Activated CD4-positive, alpha-beta T cell treated with anti-CD3 and anti-CD28 coated beads, Interleukin-2, amount 50 U/mL, for 1 hour (primary cell): Measurements from ENCODE around the gene NNAT.

ENCODE experiments used
- DNase-seq: peaks from one replicate; pipeline ENCODE4 v3.0.0-alpha.2; 2020

NNAT gene

GRCh38 chr20:37503256-37503927 lies 17.7 kb upstream of the NNAT start:
- DNase-seq: no peak

- no peak for DNase-seq
Measured at GRCh38 chr20:37504404-37505096, 16.5 kb upstream of the NNAT start.

DNA sequence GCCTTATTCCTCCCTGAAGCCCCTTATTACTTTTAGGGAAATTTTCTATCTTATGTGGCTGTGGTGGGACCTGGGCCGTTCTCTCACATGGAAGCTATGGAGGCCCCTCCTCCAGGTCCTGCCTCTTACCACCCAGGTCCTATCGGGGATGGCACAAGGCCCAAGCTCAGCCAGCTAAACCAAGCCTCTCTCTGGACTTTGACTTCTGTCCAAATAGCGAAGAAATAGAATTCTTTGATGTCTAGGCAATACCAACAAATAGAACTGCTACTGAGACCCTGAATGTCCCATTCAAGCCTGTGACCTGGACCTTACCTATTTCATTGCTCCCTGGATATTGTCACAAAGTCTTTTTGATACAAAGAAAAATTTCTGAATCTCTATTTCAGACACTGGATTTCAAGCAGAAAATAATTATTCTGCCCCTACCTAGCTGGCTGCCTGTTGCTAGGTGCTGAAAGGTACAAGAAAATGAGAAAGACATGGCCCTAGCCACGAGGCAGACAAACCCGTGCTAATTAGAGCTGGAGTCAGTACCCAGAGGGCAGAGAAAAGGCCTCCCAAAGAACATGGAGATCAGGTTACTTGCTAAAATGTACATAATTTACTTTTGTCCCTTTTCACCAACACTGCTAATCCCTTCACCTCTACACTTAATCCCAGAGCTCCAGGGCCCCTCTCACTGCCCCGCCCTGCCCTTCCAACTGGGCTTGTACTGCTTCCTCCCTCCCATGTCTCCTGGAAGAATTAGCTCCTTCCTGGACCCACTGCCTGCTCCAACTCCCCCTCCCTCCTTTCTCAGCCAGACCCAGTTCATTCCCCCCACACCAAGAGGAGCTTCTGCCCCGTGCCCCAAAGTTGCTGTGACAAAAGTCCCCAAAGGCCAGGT lies 15.5 kb upstream of the NNAT start:
- DNase-seq: no peak

GRCh38 chr20:37506152-37506725 lies 14.8 kb upstream of the NNAT start:
- DNase-seq: no peak

- DNase-seq: no peak
Measured at GRCh38 chr20:37510226-37510625, 10.8 kb upstream of the NNAT start.

GRCh38 chr20:37511610-37512275 lies 9.3 kb upstream of the NNAT start:
- DNase-seq: no peak

DNA sequence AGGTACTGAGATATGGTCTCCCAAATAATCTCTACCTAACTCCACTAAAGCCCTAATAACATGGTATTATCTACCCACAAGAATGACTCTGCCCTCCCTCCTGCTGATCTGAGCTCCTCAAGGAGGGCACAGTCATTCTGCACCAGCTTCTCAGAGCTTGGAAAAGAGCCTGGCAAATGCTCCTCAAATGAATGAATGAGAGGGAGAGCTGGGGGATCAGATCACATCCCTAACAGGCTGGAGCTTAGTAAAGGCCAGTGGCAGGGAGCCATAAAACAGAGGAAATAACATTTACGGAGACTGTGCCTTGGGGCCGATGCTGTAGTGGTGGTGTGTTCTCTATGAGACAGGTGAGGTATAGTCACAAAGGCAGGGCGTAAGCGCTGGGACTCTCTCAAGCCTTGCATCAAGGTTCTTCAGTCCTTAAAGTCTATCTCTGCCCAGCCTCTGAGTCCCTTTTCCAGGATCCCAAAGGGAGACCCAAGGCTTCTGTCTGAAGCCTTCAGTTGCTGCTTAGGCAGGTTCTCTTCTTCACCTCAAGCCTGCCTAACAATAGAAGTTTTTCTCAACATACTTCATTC lies 7.2 kb upstream of the NNAT start:
- DNase-seq: no peak

- no peak for DNase-seq
Measured at GRCh38 chr20:37515876-37516275, 5.2 kb upstream of the NNAT start.

- DNase-seq: no peak
Measured at GRCh38 chr20:37516811-37517750, 4.0 kb upstream of the NNAT start.

DNA sequence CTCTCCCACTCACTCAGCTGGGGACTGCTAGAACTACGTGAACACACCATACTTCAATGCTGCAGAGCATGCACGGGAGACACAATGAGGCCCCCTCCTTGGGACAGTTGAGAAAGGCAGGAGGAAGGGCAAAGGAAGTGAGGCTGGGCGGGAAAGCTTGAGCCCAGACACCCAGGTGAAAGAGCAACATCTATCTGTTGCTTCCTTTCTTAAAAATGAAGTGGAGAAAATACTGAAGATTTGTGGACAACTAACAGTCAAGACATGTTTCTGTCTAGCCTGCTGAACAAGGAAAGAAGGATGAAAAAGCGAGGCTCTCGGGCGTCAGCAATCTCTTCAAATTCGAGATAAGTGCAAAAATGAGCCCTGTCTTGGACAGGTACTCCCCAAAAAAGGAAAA lies 3.0 kb upstream of the NNAT start:
- DNase-seq: no peak

DNA sequence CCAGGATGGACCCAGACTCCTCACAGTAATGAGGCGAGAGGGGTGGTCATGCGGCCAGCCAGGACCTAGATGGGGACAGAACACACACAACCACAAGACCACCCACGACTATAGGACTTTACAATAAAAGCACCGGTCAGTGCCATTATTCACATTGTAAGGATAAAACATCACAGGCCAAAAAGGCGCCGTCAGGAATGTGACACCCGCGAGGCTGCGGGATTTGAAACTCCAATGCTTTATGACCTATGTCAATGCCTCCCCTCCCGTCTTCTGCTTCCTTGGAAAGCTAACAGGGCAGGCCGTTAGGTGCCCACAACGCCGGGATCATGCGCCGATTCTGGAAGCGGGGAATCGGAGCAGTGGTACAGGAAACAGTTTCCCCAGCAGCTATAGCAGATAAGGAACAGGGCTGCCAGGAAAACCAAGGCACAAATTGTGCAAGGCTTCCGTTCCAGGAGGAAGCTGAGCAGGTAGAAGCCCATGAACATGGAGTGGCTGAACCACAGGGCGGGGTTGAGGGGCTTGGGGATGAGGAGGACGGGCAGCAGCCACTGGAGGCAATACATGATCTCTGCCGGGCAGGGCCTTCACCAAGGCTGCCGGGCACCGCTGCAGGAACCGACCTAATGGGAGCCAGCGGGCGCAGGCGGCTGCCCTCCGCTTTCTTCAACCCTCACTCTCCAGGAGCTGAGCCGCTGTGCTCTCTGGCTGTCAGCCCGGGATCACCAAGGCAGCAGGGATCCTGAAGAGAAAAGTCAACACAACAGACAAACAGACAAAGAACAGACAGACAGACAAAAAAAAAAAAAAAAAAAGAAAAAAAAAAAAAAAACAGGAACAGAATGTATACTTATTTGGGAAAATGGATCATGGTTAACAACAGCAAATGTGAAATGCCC lies 2.2 kb upstream of the NNAT start:
- DNase-seq: no peak

- DNase-seq: no peak
Measured at GRCh38 chr20:37519508-37520418, 1.3 kb upstream of the NNAT start.

GRCh38 chr20:37520419-37520955 lies 563 bp upstream of the NNAT start:
- DNase-seq: no peak

- no peak for DNase-seq
Measured at GRCh38 chr20:37522260-37523011, 1.4 kb downstream of the NNAT start.

GRCh38 chr20:37523012-37523391 lies 2.0 kb downstream of the NNAT start:
- no peak for DNase-seq

DNA sequence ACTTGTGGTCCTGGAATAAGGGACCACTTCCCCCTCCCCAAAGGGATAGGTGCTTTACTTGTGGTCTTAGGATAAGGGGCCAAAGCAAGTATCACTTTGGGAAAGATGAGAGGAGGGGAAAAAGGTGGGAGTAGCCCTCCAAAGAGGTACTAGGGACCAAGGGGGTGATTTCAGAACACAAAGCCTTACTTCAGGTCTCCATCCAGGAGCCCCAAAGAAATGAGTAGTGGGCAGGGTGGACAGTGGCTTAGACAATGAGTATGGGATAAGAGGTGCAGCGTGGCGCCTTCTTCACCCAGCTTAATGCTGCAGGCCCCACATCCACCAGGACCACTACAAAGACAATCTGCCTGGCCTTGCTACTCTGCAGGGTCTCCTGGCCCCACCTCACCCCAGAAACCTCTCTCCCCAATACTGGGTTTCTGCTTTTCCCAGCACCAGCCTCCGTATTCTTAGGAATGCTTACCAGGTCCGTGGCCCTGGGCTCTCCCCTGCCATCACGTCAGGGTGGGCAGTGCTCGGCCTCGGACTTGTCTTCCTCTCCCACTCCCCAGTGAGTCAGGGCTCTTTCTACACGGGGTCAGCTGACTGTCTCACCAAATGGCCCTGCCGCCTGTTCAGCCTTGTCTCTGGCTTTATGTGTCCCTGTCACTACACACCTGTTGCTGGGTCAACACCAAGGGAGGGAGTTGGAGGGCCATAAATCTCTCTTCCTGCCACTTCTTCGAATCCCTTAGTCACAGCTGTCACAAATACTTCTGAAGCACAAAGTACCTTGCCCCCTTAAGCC lies 3.1 kb downstream of the NNAT start:
- DNase-seq: no peak
